GM13977 (cell line): ENCODE measurements around the gene PKD2.
"Not testable (repeated sequence)": the region's sequence is repeated elsewhere in the genome, so short reads cannot be mapped to it uniquely, and the experiment has no call there.

Experiments used
- DNase-seq: peaks from one replicate; pipeline ENCODE4 v3.0.0; 2012; ENCODE audit warnings: low spot score
- in situ Hi-C: fragments of 300-500 bp; cut with MboI; formaldehyde crosslinking; loops from one replicate; pipeline ENCODE4 v1.12.0; 2022; ENCODE audit warnings: low sequenced_read_pairs, low pct_unique_long_range_greater_than_20kb, mixed read lengths, inconsistent platforms; ENCODE audit not compliant: unreplicated experiment
- TF ChIP-seq, protein P1 (sequence below): IDR thresholded peaks from 2 replicates; pipeline ENCODE4 v1.5.1; 2012; ENCODE audit warnings: mild to moderate bottlenecking, control low read depth; ENCODE audit not compliant: insufficient read depth; ENCODE audit errors: extremely low read depth, missing control alignments

The PKD2 gene

DNA sequence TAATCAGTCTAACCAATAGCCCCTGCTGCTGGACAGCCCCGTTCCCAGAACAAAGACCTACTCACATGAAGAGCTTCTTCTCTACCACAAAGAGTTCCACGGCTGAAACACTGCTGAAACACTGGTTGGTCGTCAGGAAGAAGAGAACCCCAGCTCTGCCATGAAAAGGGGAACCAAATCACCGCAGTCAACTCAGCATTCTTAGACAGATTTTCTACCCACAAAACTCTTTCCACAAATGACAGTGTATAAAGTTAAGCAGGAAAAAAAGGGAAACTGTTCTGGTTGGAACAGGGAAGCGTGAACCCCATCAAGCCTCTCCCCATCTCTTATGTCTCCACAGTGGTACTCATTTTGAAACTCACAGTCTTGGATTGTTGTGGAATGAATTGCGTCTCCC, 93.7 kb downstream of the PKD2 start:
- in situ Hi-C loops = no loop called here
- no peak for DNase-seq
- TF ChIP-seq, protein P1, sequence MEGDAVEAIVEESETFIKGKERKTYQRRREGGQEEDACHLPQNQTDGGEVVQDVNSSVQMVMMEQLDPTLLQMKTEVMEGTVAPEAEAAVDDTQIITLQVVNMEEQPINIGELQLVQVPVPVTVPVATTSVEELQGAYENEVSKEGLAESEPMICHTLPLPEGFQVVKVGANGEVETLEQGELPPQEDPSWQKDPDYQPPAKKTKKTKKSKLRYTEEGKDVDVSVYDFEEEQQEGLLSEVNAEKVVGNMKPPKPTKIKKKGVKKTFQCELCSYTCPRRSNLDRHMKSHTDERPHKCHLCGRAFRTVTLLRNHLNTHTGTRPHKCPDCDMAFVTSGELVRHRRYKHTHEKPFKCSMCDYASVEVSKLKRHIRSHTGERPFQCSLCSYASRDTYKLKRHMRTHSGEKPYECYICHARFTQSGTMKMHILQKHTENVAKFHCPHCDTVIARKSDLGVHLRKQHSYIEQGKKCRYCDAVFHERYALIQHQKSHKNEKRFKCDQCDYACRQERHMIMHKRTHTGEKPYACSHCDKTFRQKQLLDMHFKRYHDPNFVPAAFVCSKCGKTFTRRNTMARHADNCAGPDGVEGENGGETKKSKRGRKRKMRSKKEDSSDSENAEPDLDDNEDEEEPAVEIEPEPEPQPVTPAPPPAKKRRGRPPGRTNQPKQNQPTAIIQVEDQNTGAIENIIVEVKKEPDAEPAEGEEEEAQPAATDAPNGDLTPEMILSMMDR = no peak

DNA sequence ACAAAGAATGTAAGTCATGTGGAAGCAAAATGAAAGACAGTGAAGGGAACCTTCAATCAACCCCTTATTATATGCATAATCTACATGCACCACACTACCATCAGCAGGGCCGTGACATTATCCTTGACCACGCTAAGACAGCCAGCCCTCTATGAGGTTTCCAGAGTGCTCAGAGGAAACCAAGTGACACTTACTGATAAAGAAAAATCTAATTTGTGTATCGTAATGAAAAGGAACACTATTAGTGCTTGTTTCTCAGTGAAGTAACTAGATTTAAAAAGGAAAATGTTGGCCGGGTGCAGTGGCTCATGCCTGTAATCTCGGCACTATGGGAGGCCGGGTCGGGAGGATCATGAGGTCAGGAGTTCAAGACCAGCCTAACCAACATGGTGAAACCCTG, 94.6 kb downstream of the PKD2 start:
- in situ Hi-C loops = no loop called here
- DNase-seq = no peak
- TF ChIP-seq, protein P1 = no peak

DNA sequence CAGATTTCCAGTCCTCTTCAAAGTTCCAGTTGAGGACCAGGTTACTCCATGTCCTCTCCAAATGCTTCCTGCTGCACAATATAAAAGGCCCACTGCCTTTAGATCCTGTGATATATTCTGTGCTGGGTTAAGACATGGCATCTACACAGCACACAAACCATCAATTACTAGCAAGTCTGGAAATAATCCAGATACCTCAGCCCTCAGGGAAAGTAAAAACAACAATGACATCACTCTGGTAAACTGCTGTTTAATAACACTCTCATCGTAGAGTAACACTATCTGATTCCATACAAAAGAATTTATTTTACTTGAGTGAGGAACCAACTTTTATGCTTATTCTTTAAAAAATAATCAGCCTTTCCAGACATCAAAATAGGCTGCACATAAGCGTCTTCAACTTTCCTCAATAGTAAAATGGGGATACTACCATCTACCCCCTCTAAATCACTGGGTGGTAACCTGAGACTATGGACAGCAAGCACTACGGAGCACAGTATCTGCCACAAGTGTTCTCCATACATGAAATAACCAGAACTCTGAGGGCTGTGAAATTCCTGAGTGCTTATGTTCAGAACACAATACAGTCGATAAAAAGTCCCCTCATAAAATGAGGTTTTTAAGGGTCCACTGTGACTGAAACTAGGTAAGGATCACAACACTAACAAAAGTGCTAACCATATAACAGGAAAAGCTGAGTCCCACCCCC, 97.6 kb downstream of the PKD2 start:
- TF ChIP-seq, protein P1 = no peak
- no peak for DNase-seq
- in situ Hi-C loops = no loop called here

DNA sequence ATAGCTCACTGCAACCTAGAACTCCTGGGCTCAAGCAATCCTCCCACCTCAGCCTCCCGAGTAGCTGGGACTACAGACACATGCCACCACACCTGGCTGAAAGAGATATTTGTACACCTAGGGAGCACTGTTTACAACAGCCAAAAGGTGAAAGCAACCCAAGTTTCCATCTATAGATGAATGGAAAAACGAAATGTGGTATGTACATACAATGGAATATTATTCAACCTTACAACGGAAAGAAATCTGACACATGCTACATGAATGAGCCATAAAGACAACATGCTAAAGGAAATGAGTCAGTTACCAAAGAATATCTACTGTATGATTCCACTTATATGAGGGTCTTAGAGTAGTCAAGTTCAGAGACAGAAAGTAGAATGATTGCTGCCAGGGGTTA, 98.8 kb downstream of the PKD2 start:
- DNase-seq = no peak
- TF ChIP-seq, protein P1 = no peak
- in situ Hi-C loops = no loop called here

DNA sequence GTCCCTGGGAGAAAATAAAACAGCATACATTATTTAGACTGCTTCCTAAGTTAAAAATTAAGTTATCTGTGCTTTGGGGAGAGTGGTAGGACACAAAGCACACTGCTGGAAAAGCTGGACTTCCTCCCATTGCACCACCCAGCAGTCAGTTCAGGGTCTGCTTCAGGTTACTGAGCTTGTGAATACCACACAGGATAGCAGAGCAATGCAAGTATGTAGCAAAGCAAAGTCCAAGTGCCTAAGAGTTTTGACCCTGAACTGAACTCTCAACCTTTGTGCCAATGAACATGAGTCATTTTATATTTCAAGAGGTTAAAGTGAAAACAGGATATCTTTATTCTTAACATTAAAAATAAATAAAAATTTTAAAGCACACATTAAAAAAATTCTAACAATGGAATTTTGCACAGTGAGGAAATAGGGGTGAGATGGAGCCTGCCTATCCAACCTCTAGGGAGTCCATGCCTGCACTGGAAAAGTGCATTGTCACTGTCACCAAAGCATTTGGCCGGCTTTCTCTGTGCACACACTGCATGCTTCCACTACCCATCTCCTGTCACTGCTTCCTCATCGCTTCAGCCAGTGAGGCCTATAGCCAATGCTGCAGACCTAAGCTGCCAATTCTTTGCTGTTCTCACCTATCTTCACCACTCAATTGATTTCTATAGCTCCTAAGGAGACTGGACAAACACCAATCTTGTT, 100.1 kb downstream of the PKD2 start:
- in situ Hi-C loops = no loop called here
- TF ChIP-seq, protein P1 = no peak
- no peak for DNase-seq

DNA sequence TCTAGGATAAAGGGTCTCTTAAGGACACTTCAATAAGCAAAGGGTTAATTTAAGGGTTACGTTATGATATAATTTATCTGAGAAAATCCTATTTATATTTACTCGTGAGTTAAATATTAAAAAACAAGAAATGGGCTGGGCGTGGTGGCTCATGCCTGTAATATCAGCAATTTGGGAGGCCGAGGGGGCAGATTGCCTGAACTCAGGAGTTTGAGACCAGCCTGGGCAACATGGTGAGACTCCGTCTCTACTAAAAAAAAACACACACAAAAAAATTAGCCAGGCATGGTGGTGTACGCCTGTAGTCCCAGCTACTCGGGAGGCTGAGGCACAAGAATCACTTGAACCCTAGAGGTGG, 100.7 kb downstream of the PKD2 start:
- in situ Hi-C loops, DNase-seq: not testable (repeated sequence)

DNA sequence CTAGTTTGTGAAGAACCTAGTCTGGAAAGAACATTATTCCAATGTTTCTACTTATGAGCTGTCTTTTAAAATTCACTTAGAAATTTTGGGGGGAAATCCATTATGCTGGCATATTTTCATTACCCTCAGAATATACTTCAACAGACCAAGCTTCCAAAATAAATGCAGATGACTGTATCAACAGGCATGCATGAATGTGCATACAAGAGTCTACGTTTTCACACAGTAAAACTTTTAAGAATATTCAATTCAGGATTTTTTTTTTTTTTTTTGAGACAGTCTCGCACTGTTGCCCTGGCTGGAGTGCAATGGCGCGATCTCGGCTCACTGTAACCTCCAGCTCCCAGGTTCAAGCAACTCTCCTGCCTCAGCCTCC, 101.3 kb downstream of the PKD2 start:
- in situ Hi-C loops = no loop called here
- TF ChIP-seq, protein P1 = no peak
- DNase-seq = no peak
